Measurements from ENCODE around the gene FYN.

FYN gene

DNA sequence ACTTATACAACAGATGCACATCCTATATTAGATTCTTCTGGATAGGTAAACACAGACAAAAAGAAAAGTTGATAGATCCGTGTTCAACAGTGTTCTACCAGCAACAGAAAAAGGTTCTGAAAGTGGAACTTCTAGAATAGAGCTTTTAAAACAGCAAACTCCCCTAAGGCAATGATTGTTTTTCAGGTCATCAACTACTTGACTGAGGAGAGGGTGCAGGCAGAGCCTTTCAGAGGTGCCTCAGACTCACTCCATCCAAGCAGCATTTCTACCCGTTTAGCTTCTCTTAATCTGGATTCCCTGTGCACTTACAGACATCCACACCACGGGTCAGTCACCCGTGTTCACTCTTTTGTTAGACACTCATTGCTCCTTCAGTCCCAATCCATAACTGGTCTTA is 28.9 kb downstream of the FYN start:
- H3K36me3 ChIP-seq, result no peaks in the 10 kb centered on the region
- TF ChIP-seq, protein P1, sequence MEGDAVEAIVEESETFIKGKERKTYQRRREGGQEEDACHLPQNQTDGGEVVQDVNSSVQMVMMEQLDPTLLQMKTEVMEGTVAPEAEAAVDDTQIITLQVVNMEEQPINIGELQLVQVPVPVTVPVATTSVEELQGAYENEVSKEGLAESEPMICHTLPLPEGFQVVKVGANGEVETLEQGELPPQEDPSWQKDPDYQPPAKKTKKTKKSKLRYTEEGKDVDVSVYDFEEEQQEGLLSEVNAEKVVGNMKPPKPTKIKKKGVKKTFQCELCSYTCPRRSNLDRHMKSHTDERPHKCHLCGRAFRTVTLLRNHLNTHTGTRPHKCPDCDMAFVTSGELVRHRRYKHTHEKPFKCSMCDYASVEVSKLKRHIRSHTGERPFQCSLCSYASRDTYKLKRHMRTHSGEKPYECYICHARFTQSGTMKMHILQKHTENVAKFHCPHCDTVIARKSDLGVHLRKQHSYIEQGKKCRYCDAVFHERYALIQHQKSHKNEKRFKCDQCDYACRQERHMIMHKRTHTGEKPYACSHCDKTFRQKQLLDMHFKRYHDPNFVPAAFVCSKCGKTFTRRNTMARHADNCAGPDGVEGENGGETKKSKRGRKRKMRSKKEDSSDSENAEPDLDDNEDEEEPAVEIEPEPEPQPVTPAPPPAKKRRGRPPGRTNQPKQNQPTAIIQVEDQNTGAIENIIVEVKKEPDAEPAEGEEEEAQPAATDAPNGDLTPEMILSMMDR (IDR thresholded peaks at IDR 0.05; ENCODE audit: low read depth, low read length), result no peak
- H3K4me3 ChIP-seq (ENCODE audit: low read depth, low read length), result no peak overlapping the region
- no peak overlapping the region for H3K27ac ChIP-seq
- H3K9me3 ChIP-seq (ENCODE audit: severe bottlenecking), result no peaks in the 10 kb centered on the region
- no peaks in the 10 kb centered on the region for H3K27me3 ChIP-seq (ENCODE audit: insufficient read depth, low read depth, severe bottlenecking)
- no peak for DNase-seq

DNA sequence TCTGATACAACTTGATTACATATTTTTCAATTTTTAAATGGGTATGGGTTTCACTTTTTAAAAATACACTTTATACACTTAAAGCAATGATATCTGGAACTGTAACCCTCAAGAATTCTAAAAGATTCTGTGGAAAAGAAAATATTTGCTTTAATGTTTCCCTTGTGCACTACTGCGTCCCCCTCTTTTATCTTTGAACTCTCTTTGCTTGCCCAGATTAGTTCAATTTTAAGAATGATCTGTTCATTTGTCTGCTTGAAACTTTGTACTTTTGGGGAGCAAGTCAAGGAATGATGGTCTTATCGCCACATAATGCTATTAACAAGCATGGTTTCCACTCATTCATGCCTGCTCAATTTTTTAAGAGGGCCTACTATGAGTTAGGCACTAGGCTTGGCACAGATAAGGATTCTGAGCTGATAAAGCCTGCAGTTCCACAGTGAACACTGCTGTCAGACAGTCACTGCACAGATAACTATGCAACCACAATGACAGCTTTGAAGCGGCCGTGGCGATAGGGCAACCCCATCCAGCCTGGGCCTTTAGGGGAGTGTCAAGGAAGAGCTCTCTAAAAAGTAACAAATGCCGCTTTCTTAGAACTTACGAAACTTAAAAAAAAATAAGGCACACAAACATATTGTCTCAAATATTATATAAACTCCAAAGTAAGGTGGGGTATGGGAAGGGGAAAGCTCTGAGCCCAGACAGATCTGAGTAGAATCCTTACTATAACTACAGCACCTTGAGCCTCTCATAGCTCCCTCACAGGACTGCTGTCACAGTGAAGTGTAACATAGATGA is 29.7 kb downstream of the FYN start:
- TF ChIP-seq, protein P1 (IDR thresholded peaks at IDR 0.05; ENCODE audit: low read depth, low read length), result no peak
- Histone ChIP-seq H3K9me3 (ENCODE audit: severe bottlenecking) (no peaks in the 10 kb centered on the region), H3K27me3 (ENCODE audit: insufficient read depth, low read depth, severe bottlenecking) (no peaks in the 10 kb centered on the region), H3K27ac (no peak overlapping the region), H3K4me3 (ENCODE audit: low read depth, low read length) (no peak overlapping the region), H3K36me3 (no peaks in the 10 kb centered on the region)
- DNase-seq, result no peak

DNA sequence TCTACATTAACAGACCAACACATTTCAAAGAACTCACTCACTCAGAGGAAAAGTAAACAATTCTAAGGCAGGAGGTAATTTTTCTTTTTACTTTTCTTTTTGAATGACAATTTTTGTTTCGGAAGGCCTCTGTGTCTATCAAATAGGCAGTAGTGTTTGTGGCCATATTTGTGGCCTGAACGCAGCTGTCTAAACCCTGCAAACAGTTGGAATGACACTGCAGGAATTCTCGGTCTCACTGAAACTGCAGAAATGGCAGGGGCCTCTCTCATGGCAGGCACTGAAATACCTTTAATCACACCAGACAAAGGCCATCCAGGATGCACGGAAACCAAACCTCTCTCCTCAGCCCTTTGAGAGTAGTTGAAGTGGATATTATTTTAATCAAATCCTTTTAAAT is 30.4 kb downstream of the FYN start:
- H3K27me3 ChIP-seq (ENCODE audit: insufficient read depth, low read depth, severe bottlenecking), result no peaks in the 10 kb centered on the region
- no peak overlapping the region for H3K27ac ChIP-seq
- DNase-seq, result no peak
- H3K36me3 ChIP-seq, result no peaks in the 10 kb centered on the region
- TF ChIP-seq, protein P1 (IDR thresholded peaks at IDR 0.05; ENCODE audit: low read depth, low read length), result no peak
- no peaks in the 10 kb centered on the region for H3K9me3 ChIP-seq (ENCODE audit: severe bottlenecking)
- H3K4me3 ChIP-seq (ENCODE audit: low read depth, low read length), result no peak overlapping the region

DNA sequence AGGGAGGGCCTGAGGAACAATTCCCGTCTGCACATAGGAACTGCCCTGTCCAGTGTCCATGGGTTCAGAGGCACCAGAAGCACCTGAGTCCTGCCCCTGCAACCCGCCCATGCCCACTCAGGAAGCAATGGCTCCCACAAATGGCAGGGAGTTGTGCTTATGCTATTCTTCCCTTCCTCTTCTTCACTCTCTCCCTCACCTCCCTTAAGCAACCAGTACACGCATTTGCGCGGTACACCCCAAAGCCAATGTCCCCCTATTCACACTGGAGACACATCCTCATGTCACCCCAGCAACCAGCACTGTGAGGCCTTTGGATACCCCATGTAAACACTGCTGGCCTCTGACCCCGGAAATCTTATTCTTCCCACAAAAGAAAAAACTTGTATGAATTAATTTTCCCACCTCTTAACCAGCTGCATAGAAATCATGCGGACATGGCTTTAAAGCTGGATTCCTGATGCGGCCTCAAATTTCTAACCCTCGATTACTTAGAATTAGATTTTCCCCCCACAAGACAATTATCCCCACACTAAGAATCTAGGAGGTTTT is 30.9 kb downstream of the FYN start:
- no peak for DNase-seq
- H3K36me3 ChIP-seq, result no peaks in the 10 kb centered on the region
- H3K4me3 ChIP-seq (ENCODE audit: low read depth, low read length), result no peak overlapping the region
- no peaks in the 10 kb centered on the region for H3K27me3 ChIP-seq (ENCODE audit: insufficient read depth, low read depth, severe bottlenecking)
- no peak overlapping the region for H3K27ac ChIP-seq
- no peaks in the 10 kb centered on the region for H3K9me3 ChIP-seq (ENCODE audit: severe bottlenecking)
- TF ChIP-seq, protein P1 (IDR thresholded peaks at IDR 0.05; ENCODE audit: low read depth, low read length), result no peak

- Histone ChIP-seq H3K27me3 (ENCODE audit: insufficient read depth, low read depth, severe bottlenecking) (no peaks in the 10 kb centered on the region), H3K9me3 (ENCODE audit: severe bottlenecking) (no peaks in the 10 kb centered on the region), H3K4me3 (ENCODE audit: low read depth, low read length) (no peak overlapping the region), H3K36me3 (no peaks in the 10 kb centered on the region), H3K27ac (no peak overlapping the region)
- TF ChIP-seq, protein P1 (IDR thresholded peaks at IDR 0.05; ENCODE audit: low read depth, low read length), result no peak
- no peak for DNase-seq
Observed at GRCh38 chr6:111841822-111842221, 31.4 kb downstream of the FYN start.
